Testis (tissue), 5 donors: ENCODE results near the gene GZMB. TPM values are rescaled to one million over a fixed set of nuclear protein-coding genes. Genes with fewer than 3 reads are reported as not detected.
A peak's percentile ranks its signal among the peaks of the same experiment; 100 is the strongest.

Experiments used
- DNase-seq: peaks from one replicate; pipeline ENCODE4 v3.0.0-alpha.2; 2019
- H3K27ac ChIP-seq, 2 donors: fragments of 200-600 bp; sonication (generic); one replicate each; pipeline ENCODE4 v1.5.1; 2019
- H3K27me3 ChIP-seq: fragments of 200-600 bp; sonication (generic); one replicate; pipeline ENCODE4 v1.5.1; 2019
- H3K36me3 ChIP-seq: fragments of 200-600 bp; sonication (generic); one replicate; pipeline ENCODE4 v1.5.1; 2017; ENCODE audit warnings: low read depth; ENCODE audit errors: missing control alignments
- H3K4me1 ChIP-seq: fragments of 200-600 bp; sonication (generic); one replicate; pipeline ENCODE4 v1.5.1; 2019
- H3K4me3 ChIP-seq, 2 donors: fragments of 200-600 bp; sonication (generic); one replicate each; pipeline ENCODE4 v1.5.1; 2017 to 2019
- H3K9me3 ChIP-seq: fragments of 200-600 bp; sonication (generic); one replicate; pipeline ENCODE4 v1.5.1; 2017
- CTCF ChIP-seq, 3 experiments: fragments of 450-650 bp in 2 of 3; fragments of 200-600 bp in 1 of 3; sonication (generic) in 1 of 3; IDR thresholded peaks; one replicate each; pipeline ENCODE4 v1.5.1; 2016 to 2019; ENCODE audit warnings: antibody characterized with exemption in 3 of 3, mild to moderate bottlenecking in 2 of 3, moderate library complexity in 1 of 3
- POLR2A ChIP-seq: fragments of 450-650 bp; IDR thresholded peaks from one replicate; pipeline ENCODE4 v1.6.1; 2017; ENCODE audit warnings: antibody characterized with exemption, mild to moderate bottlenecking, moderate library complexity
- WGBS, 2 donors: methylation state at CpG; one replicate each; pipeline ENCODE4 v1.1.5; 2018; 5-methylcytosine and 5-hydroxymethylcytosine counted together
- intact Hi-C: fragments of 100-400 bp; cut with DNase I; formaldehyde crosslinking; loops from one replicate; pipeline ENCODE4 v1.15.1; 2023; ENCODE audit warnings: low total_unique reads
- long read RNA-seq, 2 donors: transcript quantifications; one replicate each; lab custom pipeline, GENCODE V29; 2026
- polyA plus RNA-seq: library from polyadenylated mRNA; stranded (reverse); fragments of 350-450 nt; fragmentation: Illumina TruSeq; extraction: RNeasy Lipid Tissue Mini Kit (QIAGEN cat#74804); gene quantifications from one replicate; pipeline ENCODE4 v1.2.3, GENCODE V29; 2014; ENCODE audit warnings: low read depth, low replicate concordance; ENCODE audit not compliant: insufficient read depth
- total RNA-seq, 2 donors: library from RNA; depleted of rRNA; stranded (reverse); fragments of >200 nt; gene quantifications; one replicate each; pipeline ENCODE4 v1.2.3, GENCODE V29; 2016

Gene GZMB
- total RNA-seq (under 1 TPM in 1 of 2 donors, not detected in 1; 0.93 TPM), polyA plus RNA-seq (1.5 TPM)
- long read RNA-seq, donor 1: 0 reads
- long read RNA-seq, donor 2: 0 reads

- H3K4me1 ChIP-seq: no peaks in the 10 kb centered on the region
Observed at GRCh38 chr14:24634158-24634557, at the start of gene GZMB. TSS of gene GZMB (minus strand) at chr14:24634190. CDS start at chr14:24634160, 30 bp downstream.

GRCh38 chr14:24681056-24681455, 47.1 kb upstream of the GZMB start:
- Histone ChIP-seq H3K27me3 (no peaks in the 10 kb centered on the region), H3K4me1 (no peaks in the 10 kb centered on the region), H3K4me3 (no peak overlapping the region), H3K36me3 (no peaks in the 10 kb centered on the region), H3K9me3 (no peaks in the 10 kb centered on the region), H3K27ac (no peak overlapping the region)
- DNase-seq: no peak
- WGBS, 2 donors: 55 to 64% methylated on average over 1 of the region's 1 CpG
- intact Hi-C loops: no loop called here
- TF ChIP-seq POLR2A (no peak), CTCF (IDR thresholded peaks at IDR 0.05) (no peak)

More at GRCh38 chr14:24634158-24634557, at the start of gene GZMB:
- Histone ChIP-seq H3K27ac (no peak within 1 kb of the TSS), H3K27me3 (no peaks in the 10 kb centered on the region), H3K36me3 (no peaks in the 10 kb centered on the region), H3K9me3 (no peaks in the 10 kb centered on the region), H3K4me3 (no peak within 1 kb of the TSS)
- TF ChIP-seq CTCF (IDR thresholded peaks at IDR 0.05): no peak
- TF ChIP-seq POLR2A: no peak
- 76 to 87% methylated on average over 2 of the region's 2 CpGs for WGBS, 2 donors
- intact Hi-C loops: no loop called here
- DNase-seq: no peak

GRCh38 chr14:24680516-24680915, 46.5 kb upstream of the GZMB start:
- Histone ChIP-seq H3K27me3 (no peaks in the 10 kb centered on the region), H3K9me3 (no peaks in the 10 kb centered on the region), H3K36me3 (no peaks in the 10 kb centered on the region), H3K4me3 (no peak overlapping the region), H3K4me1 (no peaks in the 10 kb centered on the region), H3K27ac (no peak overlapping the region)
- no peak for DNase-seq
- 65 to 73% methylated on average over 3 to 4 of the region's 4 CpGs for WGBS, 2 donors
- intact Hi-C loops: no loop called here
- no peak for TF ChIP-seq CTCF (IDR thresholded peaks at IDR 0.05)
- no peak for TF ChIP-seq POLR2A

- no peak overlapping the region for H3K27ac ChIP-seq
- H3K36me3 ChIP-seq: no peaks in the 10 kb centered on the region
- no peak overlapping the region for H3K4me3 ChIP-seq
- no peaks in the 10 kb centered on the region for H3K4me1 ChIP-seq
- 44 to 49% methylated on average over 12 of the region's 12 CpGs for WGBS, 2 donors
- H3K9me3 ChIP-seq: no peaks in the 10 kb centered on the region
- no peak for DNase-seq
- TF ChIP-seq POLR2A (no peak), CTCF (IDR thresholded peaks at IDR 0.05) (no peak)
- intact Hi-C loops: no loop called here
- no peaks in the 10 kb centered on the region for H3K27me3 ChIP-seq
Observed at GRCh38 chr14:24679248-24679961, 45.4 kb upstream of the GZMB start.

GRCh38 chr14:24678801-24679247, 44.8 kb upstream of the GZMB start:
- H3K4me3 ChIP-seq: peak overlapping the region; percentile 24 to 29
- no peaks in the 10 kb centered on the region for H3K27me3 ChIP-seq
- H3K36me3 ChIP-seq: no peaks in the 10 kb centered on the region
- peak; percentile 90 for DNase-seq
- H3K4me1 ChIP-seq: no peaks in the 10 kb centered on the region
- peak; percentile 68 to 93 (median 84) for TF ChIP-seq CTCF (IDR thresholded peaks at IDR 0.05)
- TF ChIP-seq POLR2A: no peak
- H3K9me3 ChIP-seq: no peaks in the 10 kb centered on the region
- intact Hi-C loops: no loop called here
- no peak overlapping the region for H3K27ac ChIP-seq
- 1 to 2% methylated on average over 11 of the region's 11 CpGs for WGBS, 2 donors
